ENCODE measurements around the gene PIP5K1C.
"Not testable (repeated sequence)": the region's sequence is repeated elsewhere in the genome, so short reads cannot be mapped to it uniquely, and the experiment has no call there.

The PIP5K1C gene

DNA sequence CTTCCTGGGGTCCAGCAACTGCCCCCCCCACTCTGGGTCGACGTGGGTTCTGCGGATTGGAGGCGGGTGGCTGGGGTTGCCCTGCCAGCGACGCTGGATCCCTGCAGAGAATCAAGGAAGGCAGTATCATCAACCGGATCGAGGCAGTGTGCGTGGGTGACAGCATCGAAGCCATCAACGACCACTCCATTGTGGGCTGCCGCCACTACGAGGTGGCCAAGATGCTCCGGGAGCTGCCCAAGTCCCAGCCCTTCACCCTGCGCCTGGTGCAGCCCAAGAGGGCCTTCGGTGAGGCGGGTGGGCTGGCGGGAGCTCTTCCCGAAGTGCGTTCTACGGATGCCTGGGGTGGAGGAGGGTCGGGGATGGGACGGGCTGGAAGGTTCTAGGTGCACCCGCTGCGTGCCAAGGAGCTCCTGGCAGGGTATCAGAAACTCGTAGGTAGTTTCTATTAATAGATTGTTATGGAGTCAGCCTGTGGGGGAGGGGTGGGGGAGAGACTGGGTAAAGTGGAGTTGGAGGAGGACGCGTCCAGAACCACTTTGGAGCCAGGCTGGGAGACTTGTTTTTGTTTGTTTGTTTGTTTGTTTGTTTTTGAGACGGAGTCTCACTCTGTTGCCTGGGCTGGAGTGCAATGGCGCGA is 113.4 kb downstream of the PIP5K1C start:
- no peak for DNase-seq
- in situ Hi-C loops (cut with HindIII; ENCODE audit: low pct_ligation_motif_present, low pct_unique_long_range_greater_than_20kb, low sequenced_read_pairs) = no loop called here

GRCh38 chr19:3586127-3586626 is 114.1 kb downstream of the PIP5K1C start:
- in situ Hi-C loops (cut with HindIII; ENCODE audit: low pct_ligation_motif_present, low pct_unique_long_range_greater_than_20kb, low sequenced_read_pairs) = no loop called here
- DNase-seq = no peak

DNA sequence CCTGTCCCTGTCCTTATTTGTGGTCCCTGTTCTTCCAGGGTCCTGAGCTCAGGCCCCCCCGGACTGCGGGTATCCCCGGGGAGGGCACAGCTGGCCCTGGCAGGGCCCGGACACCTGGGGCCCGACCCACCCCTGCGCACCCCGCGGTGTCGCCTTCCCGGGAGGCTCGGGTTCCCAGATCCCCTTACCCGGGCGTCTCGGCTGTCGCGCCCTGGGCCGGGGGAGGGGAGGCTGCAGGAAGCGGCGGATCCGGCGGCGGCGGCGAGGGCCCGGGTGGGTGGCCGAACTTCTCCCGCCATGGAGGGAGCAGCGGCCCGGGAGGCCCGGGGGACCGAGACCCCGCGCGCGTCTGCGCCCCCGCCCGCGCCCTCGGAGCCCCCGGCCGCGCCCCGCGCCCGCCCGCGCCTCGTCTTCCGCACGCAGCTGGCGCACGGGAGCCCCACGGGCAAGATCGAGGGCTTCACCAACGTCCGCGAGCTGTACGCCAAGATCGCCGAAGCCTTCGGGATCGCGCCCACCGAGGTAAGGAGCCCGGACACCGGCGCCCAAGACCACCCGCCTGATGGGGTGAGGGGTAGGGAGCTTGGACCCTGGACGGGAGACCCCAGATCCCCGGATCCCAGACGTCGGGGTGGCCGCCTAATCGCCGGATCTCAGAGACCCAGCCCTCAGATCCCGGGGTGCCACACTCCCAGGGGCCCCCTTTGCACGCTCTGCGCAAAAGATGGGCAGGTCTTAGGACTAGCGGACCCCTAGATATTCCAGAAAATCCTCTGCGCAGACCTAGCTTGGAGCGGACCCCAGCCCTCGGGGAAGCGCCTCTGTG is 114.8 kb downstream of the PIP5K1C start, which contains the start of gene GIPC3:
TSS of gene GIPC3 (plus strand) at position 178 of the 826 bp plus-strand sequence. CDS start at position 298, 120 bp downstream.
- DNase-seq = no peak
- in situ Hi-C loops (cut with HindIII; ENCODE audit: low pct_ligation_motif_present, low pct_unique_long_range_greater_than_20kb, low sequenced_read_pairs) = no loop called here

GRCh38 chr19:3584036-3584802 is 116.0 kb downstream of the PIP5K1C start:
- in situ Hi-C loops (cut with HindIII; ENCODE audit: low pct_ligation_motif_present, low pct_unique_long_range_greater_than_20kb, low sequenced_read_pairs); DNase-seq: not testable (repeated sequence)

DNA sequence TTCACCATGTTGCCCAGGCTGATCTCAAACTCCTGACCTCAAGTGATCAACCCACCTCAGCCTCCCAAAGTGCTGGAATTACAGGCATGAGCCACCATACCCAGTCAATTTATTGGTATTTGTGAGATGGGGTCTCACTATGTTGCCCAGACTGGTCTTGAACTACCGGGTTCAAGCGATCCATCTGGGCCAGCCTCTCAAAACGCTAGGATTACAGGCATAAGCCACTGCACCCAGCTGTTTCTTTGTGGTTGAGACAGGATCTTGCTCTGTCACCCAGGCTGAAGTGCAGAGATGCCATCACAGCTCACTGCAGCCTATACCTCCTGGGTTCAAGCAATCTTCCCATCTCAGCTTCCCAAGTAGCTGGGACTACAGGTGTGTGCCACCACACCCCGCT is 118.5 kb downstream of the PIP5K1C start:
- DNase-seq; in situ Hi-C loops (cut with HindIII; ENCODE audit: low pct_ligation_motif_present, low pct_unique_long_range_greater_than_20kb, low sequenced_read_pairs): not testable (repeated sequence)

Data from ACHN (cell line).